Osteoblast (primary cell): ENCODE data around the gene TYMS. TPM values are rescaled to one million over a fixed set of nuclear protein-coding genes. Genes with fewer than 3 reads are reported as not detected.

Experiments
- DNase-seq: peaks from one replicate; pipeline ENCODE4 v3.0.0; 2011; ENCODE audit warnings: low spot score, mixed read lengths; ENCODE audit not compliant: insufficient read length; ENCODE audit errors: missing footprints
- H2AFZ ChIP-seq: 2 replicates; pipeline ENCODE4 v1.6.0; 2011; ENCODE audit warnings: mild to moderate bottlenecking, low read length
- H3K27ac ChIP-seq: 2 replicates; pipeline ENCODE4 v1.5.1; 2011; ENCODE audit warnings: mild to moderate bottlenecking, low read depth, low read length, moderate library complexity
- H3K27me3 ChIP-seq: 2 replicates; pipeline ENCODE4 v1.6.0; 2012; ENCODE audit warnings: mild to moderate bottlenecking, control low read depth, inconsistent platforms, low read length, moderate library complexity; ENCODE audit not compliant: insufficient read depth
- H3K36me3 ChIP-seq: 2 replicates; pipeline ENCODE4 v1.5.1; 2011; ENCODE audit warnings: mild to moderate bottlenecking, low read length, control low read depth, moderate library complexity; ENCODE audit not compliant: insufficient read depth
- H3K4me1 ChIP-seq: 2 replicates; pipeline ENCODE4 v1.5.1; 2011; ENCODE audit warnings: mild to moderate bottlenecking, low read length, control low read depth, moderate library complexity; ENCODE audit not compliant: insufficient read depth
- H3K4me2 ChIP-seq: 2 replicates; pipeline ENCODE4 v1.6.0; 2011; ENCODE audit warnings: mild to moderate bottlenecking, low read length; ENCODE audit not compliant: insufficient read depth
- H3K4me3 ChIP-seq: fragments of 200-600 bp; sonication (generic); 3 replicates; pipeline ENCODE4 v1.5.1; 2012; ENCODE audit warnings: mild to moderate bottlenecking, low read length, inconsistent platforms; ENCODE audit not compliant: insufficient read depth
- H3K79me2 ChIP-seq: 2 replicates; pipeline ENCODE4 v1.6.0; 2012; ENCODE audit warnings: mild to moderate bottlenecking, low read length, control low read depth, inconsistent platforms; ENCODE audit not compliant: insufficient read depth
- H3K9me3 ChIP-seq: 2 replicates; pipeline ENCODE4 v1.5.1; 2011; ENCODE audit warnings: low read depth, low read length, control low read depth
- H4K20me1 ChIP-seq: 2 replicates; pipeline ENCODE4 v1.6.0; 2012; ENCODE audit warnings: mild to moderate bottlenecking, low read length, control low read depth; ENCODE audit not compliant: insufficient read depth
- total RNA-seq: library from RNA; depleted of rRNA; stranded (reverse); fragments of >200 nt; gene quantifications from 2 replicates; pipeline ENCODE4 v1.2.3, GENCODE V29; 2012
- TF ChIP-seq, protein P1 (sequence below): IDR thresholded peaks from 2 replicates; pipeline ENCODE4 v1.5.1; 2011; ENCODE audit warnings: mild to moderate bottlenecking, low read depth, low read length, moderate library complexity; ENCODE audit errors: extremely low read depth

The TYMS gene
- total RNA-seq, 1 donor, result 4.7 TPM

DNA sequence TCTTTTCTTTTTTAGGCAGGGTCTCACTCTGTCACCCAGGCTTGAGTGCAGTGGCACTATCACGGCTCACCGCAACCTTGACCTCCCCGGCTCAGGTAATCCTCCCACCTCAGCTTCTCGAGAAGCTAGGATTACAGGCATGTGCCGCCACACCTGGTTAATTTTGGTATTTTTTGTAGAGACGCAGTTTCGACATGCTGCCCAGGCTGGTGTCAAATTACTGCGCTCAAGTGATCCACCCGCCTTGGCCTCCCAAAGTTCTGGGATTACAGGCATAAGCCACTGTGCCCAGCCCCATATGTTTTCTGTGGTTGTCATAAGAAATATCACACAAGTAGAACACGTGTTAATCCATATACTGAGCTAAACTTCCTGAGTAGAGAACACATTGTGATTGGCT is 40.3 kb downstream of the TYMS start:
- Histone ChIP-seq H3K27me3 (no peaks in the 10 kb centered on the region), H3K36me3 (peaks cover 26% of the 10 kb centered on the region), H4K20me1 (peaks cover 4% of the 10 kb centered on the region), H3K27ac (no peak overlapping the region), H3K4me3 (no peak overlapping the region), H3K4me2 (no peak overlapping the region), H2AFZ (no peak overlapping the region), H3K4me1 (peaks cover 6% of the 10 kb centered on the region), H3K79me2 (peaks cover 25% of the 10 kb centered on the region), H3K9me3 (no peaks in the 10 kb centered on the region)
- no peak for DNase-seq
- TF ChIP-seq, protein P1, sequence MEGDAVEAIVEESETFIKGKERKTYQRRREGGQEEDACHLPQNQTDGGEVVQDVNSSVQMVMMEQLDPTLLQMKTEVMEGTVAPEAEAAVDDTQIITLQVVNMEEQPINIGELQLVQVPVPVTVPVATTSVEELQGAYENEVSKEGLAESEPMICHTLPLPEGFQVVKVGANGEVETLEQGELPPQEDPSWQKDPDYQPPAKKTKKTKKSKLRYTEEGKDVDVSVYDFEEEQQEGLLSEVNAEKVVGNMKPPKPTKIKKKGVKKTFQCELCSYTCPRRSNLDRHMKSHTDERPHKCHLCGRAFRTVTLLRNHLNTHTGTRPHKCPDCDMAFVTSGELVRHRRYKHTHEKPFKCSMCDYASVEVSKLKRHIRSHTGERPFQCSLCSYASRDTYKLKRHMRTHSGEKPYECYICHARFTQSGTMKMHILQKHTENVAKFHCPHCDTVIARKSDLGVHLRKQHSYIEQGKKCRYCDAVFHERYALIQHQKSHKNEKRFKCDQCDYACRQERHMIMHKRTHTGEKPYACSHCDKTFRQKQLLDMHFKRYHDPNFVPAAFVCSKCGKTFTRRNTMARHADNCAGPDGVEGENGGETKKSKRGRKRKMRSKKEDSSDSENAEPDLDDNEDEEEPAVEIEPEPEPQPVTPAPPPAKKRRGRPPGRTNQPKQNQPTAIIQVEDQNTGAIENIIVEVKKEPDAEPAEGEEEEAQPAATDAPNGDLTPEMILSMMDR, result no peak

DNA sequence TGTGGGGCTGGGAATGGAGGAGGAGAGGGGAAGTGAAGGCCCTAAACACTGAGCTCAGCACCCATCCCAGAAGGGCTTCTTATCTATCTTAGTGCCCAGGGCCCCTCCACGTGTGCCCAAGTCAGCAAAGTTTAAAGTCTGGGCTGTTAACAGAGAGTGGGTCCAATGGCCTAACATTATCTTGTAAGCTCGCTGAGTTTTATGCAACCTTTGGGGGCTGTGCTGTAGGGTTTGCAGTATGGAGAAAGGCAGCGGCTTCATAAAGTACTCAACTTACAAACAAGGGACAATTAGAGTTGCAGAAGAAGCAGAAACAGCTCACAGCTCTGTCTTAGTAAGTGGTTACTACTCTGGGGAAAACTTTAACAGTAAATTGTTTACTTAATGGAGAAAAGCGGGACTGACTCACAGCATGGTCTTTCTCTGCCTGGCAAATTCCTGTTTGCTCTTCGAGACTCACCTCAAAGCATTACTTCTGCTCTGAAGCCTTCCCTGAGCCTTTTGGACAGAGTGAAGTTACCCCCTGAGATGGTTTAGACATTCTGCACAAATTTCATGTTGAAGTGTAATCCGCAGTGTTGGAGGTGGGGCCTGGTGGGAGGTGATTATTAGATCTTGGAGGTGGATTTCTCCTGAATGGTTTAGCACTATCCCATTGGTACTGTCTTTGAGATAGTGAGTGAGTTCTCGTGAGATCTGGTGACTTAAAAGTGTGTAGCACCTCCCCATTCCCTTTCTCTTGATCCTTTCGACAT is 45.9 kb downstream of the TYMS start:
- Histone ChIP-seq H3K4me3 (peak overlapping the region; percentile 52), H2AFZ (peak overlapping the region; percentile 50), H3K27ac (peak overlapping the region; percentile 98), H3K27me3 (no peaks in the 10 kb centered on the region), H4K20me1 (peaks cover 12% of the 10 kb centered on the region), H3K9me3 (no peaks in the 10 kb centered on the region), H3K4me2 (peak overlapping the region; percentile 80), H3K36me3 (peaks cover 19% of the 10 kb centered on the region), H3K79me2 (peaks cover 29% of the 10 kb centered on the region), H3K4me1 (peaks cover 19% of the 10 kb centered on the region)
- DNase-seq, result peak; percentile 89
- TF ChIP-seq, protein P1, result no peak

DNA sequence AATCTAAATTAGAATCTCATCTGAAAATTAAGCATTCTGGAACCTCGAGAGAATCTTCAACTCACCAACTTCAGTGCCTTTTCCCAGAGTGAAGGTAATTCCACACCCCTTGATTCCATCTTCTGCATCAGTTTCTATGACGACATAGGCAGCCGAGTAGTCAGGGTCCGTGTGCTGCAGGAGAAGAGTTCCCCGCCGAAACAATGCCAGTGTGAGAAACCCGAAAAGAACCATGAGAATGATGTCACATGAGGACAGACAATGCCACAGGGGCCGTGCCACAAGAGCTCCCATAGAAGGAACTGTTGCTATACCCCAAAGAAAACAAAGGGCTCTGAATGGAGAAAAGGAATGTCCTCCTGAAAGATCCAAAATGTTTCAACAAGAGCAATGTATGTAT is 49.0 kb downstream of the TYMS start:
- no peak for DNase-seq
- Histone ChIP-seq H3K79me2 (peaks cover 40% of the 10 kb centered on the region), H3K27ac (no peak overlapping the region), H4K20me1 (peaks cover 18% of the 10 kb centered on the region), H3K27me3 (no peaks in the 10 kb centered on the region), H3K36me3 (peaks cover 15% of the 10 kb centered on the region), H3K4me2 (no peak overlapping the region), H3K4me1 (peaks cover 22% of the 10 kb centered on the region), H3K4me3 (no peak overlapping the region), H3K9me3 (no peaks in the 10 kb centered on the region), H2AFZ (no peak overlapping the region)
- TF ChIP-seq, protein P1, result no peak

DNA sequence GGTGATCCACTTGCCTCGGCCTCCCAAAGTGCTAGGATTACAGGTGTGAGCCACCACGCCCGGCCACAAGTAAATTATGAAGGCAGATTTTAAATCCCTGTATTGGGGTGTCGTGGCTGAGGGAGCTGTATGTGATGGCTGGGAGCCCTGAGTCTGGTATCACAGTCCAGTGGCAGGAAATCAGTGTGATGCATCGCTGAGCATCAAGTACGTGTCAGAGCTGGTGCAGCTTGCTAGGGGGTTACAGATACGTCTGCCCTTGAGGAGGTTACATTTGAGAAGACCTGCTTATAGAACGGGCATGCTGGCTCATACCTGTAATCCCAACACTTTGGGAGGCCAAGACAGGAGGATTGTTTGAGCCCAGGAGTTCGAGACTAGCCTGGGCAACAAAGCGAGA is 50.6 kb downstream of the TYMS start:
- Histone ChIP-seq H3K27ac (no peak overlapping the region), H3K9me3 (no peaks in the 10 kb centered on the region), H3K4me1 (peaks cover 15% of the 10 kb centered on the region), H4K20me1 (peaks cover 14% of the 10 kb centered on the region), H3K27me3 (no peaks in the 10 kb centered on the region), H3K4me2 (no peak overlapping the region), H3K4me3 (no peak overlapping the region), H3K36me3 (peaks cover 15% of the 10 kb centered on the region), H2AFZ (no peak overlapping the region), H3K79me2 (peaks cover 42% of the 10 kb centered on the region)
- no peak for DNase-seq
- TF ChIP-seq, protein P1, result no peak
